Neural progenitor cell (in vitro differentiated cells): ENCODE results near the gene ITPR2.

ENCODE experiments used
- EZH2phosphoT487 ChIP-seq: fragments of 200-600 bp; sonication (generic); IDR thresholded peaks from 2 replicates; pipeline ENCODE4 v1.6.1; 2017; ENCODE audit warnings: antibody characterized with exemption
- TF ChIP-seq, protein P1 (sequence below): fragments of 200-600 bp; sonication (generic); IDR thresholded peaks from 2 replicates; pipeline ENCODE4 v1.5.1; 2017; ENCODE audit warnings: antibody characterized with exemption, mild to moderate bottlenecking

DNA sequence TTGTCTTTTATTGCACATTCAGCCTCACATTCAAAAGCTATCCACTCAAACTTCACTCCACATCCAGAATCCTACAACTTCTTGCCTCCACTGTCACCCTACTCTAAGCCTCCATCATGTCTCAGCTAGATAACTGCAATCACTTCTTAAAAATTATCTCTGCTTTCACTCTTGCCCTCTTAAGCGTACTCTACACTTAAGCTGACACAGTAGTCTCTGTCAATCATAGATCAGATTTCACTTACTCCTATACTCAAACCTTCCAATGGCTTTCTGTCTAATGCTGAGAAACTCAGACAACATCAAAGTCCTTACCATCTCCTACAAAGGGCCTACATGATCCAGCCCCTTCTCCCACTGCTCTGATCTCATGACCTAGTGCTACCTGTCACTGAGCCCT lies 304.1 kb downstream of the ITPR2 start:
- TF ChIP-seq, protein P1, sequence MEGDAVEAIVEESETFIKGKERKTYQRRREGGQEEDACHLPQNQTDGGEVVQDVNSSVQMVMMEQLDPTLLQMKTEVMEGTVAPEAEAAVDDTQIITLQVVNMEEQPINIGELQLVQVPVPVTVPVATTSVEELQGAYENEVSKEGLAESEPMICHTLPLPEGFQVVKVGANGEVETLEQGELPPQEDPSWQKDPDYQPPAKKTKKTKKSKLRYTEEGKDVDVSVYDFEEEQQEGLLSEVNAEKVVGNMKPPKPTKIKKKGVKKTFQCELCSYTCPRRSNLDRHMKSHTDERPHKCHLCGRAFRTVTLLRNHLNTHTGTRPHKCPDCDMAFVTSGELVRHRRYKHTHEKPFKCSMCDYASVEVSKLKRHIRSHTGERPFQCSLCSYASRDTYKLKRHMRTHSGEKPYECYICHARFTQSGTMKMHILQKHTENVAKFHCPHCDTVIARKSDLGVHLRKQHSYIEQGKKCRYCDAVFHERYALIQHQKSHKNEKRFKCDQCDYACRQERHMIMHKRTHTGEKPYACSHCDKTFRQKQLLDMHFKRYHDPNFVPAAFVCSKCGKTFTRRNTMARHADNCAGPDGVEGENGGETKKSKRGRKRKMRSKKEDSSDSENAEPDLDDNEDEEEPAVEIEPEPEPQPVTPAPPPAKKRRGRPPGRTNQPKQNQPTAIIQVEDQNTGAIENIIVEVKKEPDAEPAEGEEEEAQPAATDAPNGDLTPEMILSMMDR, result no peak
- TF ChIP-seq EZH2phosphoT487, result no peak
